ENCODE data around the gene TMBIM6. TPM values are rescaled to one million over a fixed set of nuclear protein-coding genes. Genes with fewer than 3 reads are reported as not detected.

The TMBIM6 gene
- total RNA-seq, 1 experiment from 2014 or later, result 867 TPM

DNA sequence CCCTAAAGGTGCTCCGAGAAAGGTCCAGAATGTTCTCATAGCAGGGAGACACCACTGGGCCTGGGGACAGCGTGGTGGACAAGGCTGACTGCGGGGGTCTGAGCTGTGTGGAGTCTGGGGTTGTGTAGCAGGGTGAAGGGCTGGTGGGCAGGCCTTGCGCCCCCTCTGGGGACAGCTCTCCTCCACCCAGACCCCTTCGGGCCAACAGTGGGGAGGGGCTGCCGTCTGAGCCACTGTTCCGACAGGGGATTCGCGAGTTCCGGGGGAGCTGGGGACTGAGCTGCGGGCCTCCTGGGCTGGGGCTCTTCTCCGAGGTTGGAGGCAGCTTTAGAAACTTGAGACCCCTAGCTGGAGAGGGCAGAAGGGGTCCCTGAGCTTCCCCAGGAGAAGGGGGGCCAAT, 54.8 kb downstream of the TMBIM6 start:
- no peak overlapping the region for H3K4me3 ChIP-seq (ENCODE audit: low read depth, low read length)
- Mint-ChIP-seq H3K36me3 (ENCODE audit: insufficient read depth, unreplicated experiment) (peaks cover 13% of the 10 kb centered on the region), H3K27me3 (ENCODE audit: insufficient read depth, unreplicated experiment) (no peaks in the 10 kb centered on the region), H3K27ac (ENCODE audit: unreplicated experiment) (no peak overlapping the region), H3K4me3 (ENCODE audit: unreplicated experiment) (no peak overlapping the region), H3K9me3 (ENCODE audit: unreplicated experiment) (no peaks in the 10 kb centered on the region), H3K4me1 (ENCODE audit: low read depth, unreplicated experiment) (no peaks in the 10 kb centered on the region)
- no peaks in the 10 kb centered on the region for H3K4me1 ChIP-seq
- H3K27me3 ChIP-seq (replicated peaks; ENCODE audit: control insufficient read depth, insufficient read depth, low read length), result no peaks in the 10 kb centered on the region
- intact Hi-C loops (cut with micrococcal nuclease; ENCODE audit: unreplicated experiment), result no loop called here
- CTCF ChIA-PET, result interaction anchor here (0.6 to 1.3 kb wide), 2 partner anchors 43 to 465 kb away, joined by 3 to 4 read pairs; no protein-coding TSS in a partner anchor
- H3K9me3 ChIP-seq, result no peaks in the 10 kb centered on the region
- no peaks in the 10 kb centered on the region; the same call in 1 of the 2 replicates for H3K36me3 ChIP-seq (ENCODE audit: control insufficient read depth, insufficient read depth, low read length)
- DNase-seq, result no peak
- no TSS peak for BruUV-seq (replicated peaks)
- TF ChIP-seq, protein P1, sequence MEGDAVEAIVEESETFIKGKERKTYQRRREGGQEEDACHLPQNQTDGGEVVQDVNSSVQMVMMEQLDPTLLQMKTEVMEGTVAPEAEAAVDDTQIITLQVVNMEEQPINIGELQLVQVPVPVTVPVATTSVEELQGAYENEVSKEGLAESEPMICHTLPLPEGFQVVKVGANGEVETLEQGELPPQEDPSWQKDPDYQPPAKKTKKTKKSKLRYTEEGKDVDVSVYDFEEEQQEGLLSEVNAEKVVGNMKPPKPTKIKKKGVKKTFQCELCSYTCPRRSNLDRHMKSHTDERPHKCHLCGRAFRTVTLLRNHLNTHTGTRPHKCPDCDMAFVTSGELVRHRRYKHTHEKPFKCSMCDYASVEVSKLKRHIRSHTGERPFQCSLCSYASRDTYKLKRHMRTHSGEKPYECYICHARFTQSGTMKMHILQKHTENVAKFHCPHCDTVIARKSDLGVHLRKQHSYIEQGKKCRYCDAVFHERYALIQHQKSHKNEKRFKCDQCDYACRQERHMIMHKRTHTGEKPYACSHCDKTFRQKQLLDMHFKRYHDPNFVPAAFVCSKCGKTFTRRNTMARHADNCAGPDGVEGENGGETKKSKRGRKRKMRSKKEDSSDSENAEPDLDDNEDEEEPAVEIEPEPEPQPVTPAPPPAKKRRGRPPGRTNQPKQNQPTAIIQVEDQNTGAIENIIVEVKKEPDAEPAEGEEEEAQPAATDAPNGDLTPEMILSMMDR (IDR thresholded peaks at IDR 0.05; ENCODE audit: insufficient read depth in 1 of 2, low read depth in 1 of 2, low read length in 1 of 2, severe bottlenecking in 1 of 2, unreplicated experiment in 1 of 2), result no peak
- POLR2A ChIA-PET, result no interaction called here

DNA sequence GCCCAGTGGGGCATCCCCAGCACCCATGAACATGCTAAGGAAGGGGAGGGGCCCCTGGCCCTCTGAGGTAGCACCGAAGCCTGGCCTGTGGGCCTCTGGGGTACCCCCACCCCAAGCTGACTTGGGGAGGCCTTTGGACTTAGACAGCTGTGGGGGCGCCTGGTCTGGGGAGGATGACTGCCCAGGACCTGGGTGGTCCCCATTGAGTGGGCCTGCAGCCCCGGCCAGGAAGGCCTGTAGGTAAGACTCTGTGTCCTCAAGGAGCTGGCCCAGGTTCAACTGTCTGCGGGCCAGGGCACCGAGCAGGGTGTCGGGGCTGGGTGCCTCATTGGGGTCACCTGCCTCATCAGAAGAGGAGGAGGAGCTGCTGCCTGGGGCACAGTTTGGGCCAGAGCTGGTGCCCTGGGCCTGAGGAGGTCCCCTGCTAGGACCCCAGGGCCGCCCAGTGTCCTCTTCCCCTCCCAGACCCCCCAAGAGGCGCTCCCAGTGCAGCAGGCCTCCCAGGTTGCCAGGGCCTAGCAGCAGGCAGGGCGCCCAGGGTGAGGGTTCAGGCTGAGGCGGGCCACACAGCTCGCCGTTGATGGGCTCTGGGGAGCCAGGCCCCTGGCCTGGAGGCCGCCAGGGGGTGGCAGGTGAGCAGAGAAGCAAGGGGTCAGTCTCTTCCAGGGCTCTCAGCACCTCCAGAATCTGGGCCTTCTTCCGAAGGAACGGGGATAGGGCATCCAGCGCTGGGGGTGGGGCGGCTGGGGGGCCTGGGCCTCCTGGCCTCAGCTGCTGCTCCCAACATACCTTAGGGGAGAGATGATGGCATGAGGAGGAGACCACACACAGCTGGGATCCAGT, 55.5 kb downstream of the TMBIM6 start:
- no peaks in the 10 kb centered on the region; the same call in 1 of the 2 replicates for H3K36me3 ChIP-seq (ENCODE audit: control insufficient read depth, insufficient read depth, low read length)
- Mint-ChIP-seq H3K27ac (ENCODE audit: unreplicated experiment) (no peak overlapping the region), H3K36me3 (ENCODE audit: insufficient read depth, unreplicated experiment) (peaks cover 18% of the 10 kb centered on the region), H3K9me3 (ENCODE audit: unreplicated experiment) (no peaks in the 10 kb centered on the region), H3K27me3 (ENCODE audit: insufficient read depth, unreplicated experiment) (no peaks in the 10 kb centered on the region), H3K4me3 (ENCODE audit: unreplicated experiment) (no peak overlapping the region), H3K4me1 (ENCODE audit: low read depth, unreplicated experiment) (no peaks in the 10 kb centered on the region)
- H3K4me1 ChIP-seq, result no peaks in the 10 kb centered on the region
- H3K9me3 ChIP-seq, result no peaks in the 10 kb centered on the region
- CTCF ChIA-PET, result interaction anchor here (1.3 kb wide), 1 partner anchor 42 kb away, joined by 3 read pairs; no protein-coding TSS in a partner anchor
- H3K4me3 ChIP-seq (ENCODE audit: low read depth, low read length), result no peak overlapping the region
- intact Hi-C loops (cut with micrococcal nuclease; ENCODE audit: unreplicated experiment), result no loop called here
- H3K27me3 ChIP-seq (replicated peaks; ENCODE audit: control insufficient read depth, insufficient read depth, low read length), result no peaks in the 10 kb centered on the region
- POLR2A ChIA-PET, result no interaction called here
- TF ChIP-seq, protein P1 (IDR thresholded peaks at IDR 0.05; ENCODE audit: insufficient read depth in 1 of 2, low read depth in 1 of 2, low read length in 1 of 2, severe bottlenecking in 1 of 2, unreplicated experiment in 1 of 2), result no peak
- DNase-seq, result no peak
- no TSS peak for BruUV-seq (replicated peaks)

DNA sequence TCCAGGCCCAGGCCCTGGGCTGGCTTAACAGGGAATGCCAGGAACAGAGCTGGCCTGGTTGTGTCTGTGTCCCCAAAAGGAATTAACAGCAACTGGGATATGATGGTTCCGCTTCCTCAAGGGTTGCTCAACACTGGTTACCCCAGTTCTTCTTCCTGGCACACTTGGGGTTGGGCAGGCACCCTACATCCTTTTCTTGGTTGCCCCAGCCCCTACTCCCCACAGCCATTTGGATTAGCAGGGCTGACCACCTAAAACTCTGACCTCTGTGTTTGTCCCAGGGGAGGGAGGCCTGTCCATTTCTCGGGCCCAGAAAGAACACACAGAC, 56.1 kb downstream of the TMBIM6 start:
- intact Hi-C loops (cut with micrococcal nuclease; ENCODE audit: unreplicated experiment), result no loop called here

More for the DNA sequence above, 56.1 kb downstream of the TMBIM6 start:
- POLR2A ChIA-PET, result no interaction called here
- Mint-ChIP-seq H3K27ac (ENCODE audit: unreplicated experiment) (no peak overlapping the region), H3K36me3 (ENCODE audit: insufficient read depth, unreplicated experiment) (peaks cover 18% of the 10 kb centered on the region), H3K9me3 (ENCODE audit: unreplicated experiment) (no peaks in the 10 kb centered on the region), H3K27me3 (ENCODE audit: insufficient read depth, unreplicated experiment) (no peaks in the 10 kb centered on the region), H3K4me3 (ENCODE audit: unreplicated experiment) (no peak overlapping the region), H3K4me1 (ENCODE audit: low read depth, unreplicated experiment) (no peaks in the 10 kb centered on the region)
- no peaks in the 10 kb centered on the region for H3K4me1 ChIP-seq
- H3K27me3 ChIP-seq (replicated peaks; ENCODE audit: control insufficient read depth, insufficient read depth, low read length), result no peaks in the 10 kb centered on the region
- DNase-seq, result no peak
- no TSS peak for BruUV-seq (replicated peaks)
- TF ChIP-seq, protein P1 (IDR thresholded peaks at IDR 0.05; ENCODE audit: insufficient read depth in 1 of 2, low read depth in 1 of 2, low read length in 1 of 2, severe bottlenecking in 1 of 2, unreplicated experiment in 1 of 2), result no peak
- no peaks in the 10 kb centered on the region for H3K9me3 ChIP-seq
- no peaks in the 10 kb centered on the region; the same call in 1 of the 2 replicates for H3K36me3 ChIP-seq (ENCODE audit: control insufficient read depth, insufficient read depth, low read length)
- no peak overlapping the region for H3K4me3 ChIP-seq (ENCODE audit: low read depth, low read length)
- CTCF ChIA-PET, result no interaction called here
